ENCODE results near the gene USH2A.

Gene USH2A

DNA sequence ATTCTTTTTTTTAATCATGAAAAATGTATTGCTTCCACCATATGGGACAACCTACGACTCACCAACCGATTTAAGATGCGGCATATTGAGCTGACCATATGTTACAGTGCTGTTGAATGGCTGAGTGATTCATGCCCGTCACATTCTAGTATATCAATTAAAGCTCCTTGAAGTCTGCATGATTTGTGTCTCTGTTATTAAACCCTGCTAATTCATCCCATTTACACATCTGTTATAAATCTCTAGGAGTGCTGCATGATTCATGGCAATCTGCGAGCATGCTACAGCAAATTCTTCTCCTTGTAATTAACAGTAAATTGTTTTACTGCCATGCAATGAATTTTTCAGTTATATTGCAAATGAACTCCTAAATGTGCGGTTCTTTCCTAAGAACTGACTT lies 239.8 kb downstream of the USH2A start:
- TF ChIP-seq, protein P1, sequence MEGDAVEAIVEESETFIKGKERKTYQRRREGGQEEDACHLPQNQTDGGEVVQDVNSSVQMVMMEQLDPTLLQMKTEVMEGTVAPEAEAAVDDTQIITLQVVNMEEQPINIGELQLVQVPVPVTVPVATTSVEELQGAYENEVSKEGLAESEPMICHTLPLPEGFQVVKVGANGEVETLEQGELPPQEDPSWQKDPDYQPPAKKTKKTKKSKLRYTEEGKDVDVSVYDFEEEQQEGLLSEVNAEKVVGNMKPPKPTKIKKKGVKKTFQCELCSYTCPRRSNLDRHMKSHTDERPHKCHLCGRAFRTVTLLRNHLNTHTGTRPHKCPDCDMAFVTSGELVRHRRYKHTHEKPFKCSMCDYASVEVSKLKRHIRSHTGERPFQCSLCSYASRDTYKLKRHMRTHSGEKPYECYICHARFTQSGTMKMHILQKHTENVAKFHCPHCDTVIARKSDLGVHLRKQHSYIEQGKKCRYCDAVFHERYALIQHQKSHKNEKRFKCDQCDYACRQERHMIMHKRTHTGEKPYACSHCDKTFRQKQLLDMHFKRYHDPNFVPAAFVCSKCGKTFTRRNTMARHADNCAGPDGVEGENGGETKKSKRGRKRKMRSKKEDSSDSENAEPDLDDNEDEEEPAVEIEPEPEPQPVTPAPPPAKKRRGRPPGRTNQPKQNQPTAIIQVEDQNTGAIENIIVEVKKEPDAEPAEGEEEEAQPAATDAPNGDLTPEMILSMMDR (IDR thresholded peaks at IDR 0.05; ENCODE audit: low read depth, low read length, missing control alignments), result no peak
- in situ Hi-C loops (cut with HindIII; ENCODE audit: low sequenced_read_pairs), result no loop called here
- no peak for DNase-seq (ENCODE audit: low read depth)
- H3K4me3 ChIP-seq (ENCODE audit: low read depth, low read length), result no peak overlapping the region

DNA sequence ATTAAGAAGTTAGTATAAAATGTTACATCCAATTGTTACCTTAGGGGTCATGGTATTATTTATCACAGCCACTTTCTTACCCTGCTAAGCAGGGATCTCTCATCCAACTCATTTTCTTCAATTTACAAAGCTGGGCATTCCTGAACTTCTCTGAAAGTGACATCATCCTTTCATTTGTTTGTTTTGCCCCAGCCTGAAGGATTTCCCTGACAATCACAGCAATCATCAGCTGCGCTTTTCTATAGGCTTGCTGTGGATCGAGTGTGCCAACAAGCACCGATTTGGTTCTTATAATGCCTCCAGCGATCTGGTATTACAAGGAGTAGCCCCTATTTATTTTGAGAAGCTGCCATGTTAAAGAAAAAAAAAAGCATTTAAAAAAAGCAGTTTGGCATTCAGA lies 240.2 kb downstream of the USH2A start:
- DNase-seq (ENCODE audit: low read depth), result peak; percentile 5
- TF ChIP-seq, protein P1 (IDR thresholded peaks at IDR 0.05; ENCODE audit: low read depth, low read length, missing control alignments), result no peak
- H3K4me3 ChIP-seq (ENCODE audit: low read depth, low read length), result no peak overlapping the region
- in situ Hi-C loops (cut with HindIII; ENCODE audit: low sequenced_read_pairs), result no loop called here

DNA sequence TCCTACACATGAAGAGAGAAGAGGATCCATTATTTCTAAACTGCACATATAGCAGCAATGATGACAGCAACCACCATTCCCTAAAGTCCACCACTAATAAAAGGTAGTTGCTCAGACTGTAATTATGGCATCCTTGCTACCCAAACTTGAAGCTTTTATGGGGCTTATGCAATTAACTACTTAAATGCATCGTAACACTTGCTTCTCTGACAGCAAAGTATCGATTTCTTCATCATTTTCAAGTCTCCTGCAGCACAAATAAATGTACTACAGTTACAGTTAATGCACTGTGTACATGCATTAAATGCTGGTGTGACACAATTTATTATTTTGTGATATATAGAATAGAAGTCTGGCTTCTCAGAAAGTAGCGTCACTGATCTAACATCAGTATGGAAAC lies 241.7 kb downstream of the USH2A start:
- TF ChIP-seq, protein P1 (IDR thresholded peaks at IDR 0.05; ENCODE audit: low read depth, low read length, missing control alignments), result no peak
- no peak overlapping the region for H3K4me3 ChIP-seq (ENCODE audit: low read depth, low read length)
- in situ Hi-C loops (cut with HindIII; ENCODE audit: low sequenced_read_pairs), result no loop called here
- DNase-seq (ENCODE audit: low read depth), result no peak

DNA sequence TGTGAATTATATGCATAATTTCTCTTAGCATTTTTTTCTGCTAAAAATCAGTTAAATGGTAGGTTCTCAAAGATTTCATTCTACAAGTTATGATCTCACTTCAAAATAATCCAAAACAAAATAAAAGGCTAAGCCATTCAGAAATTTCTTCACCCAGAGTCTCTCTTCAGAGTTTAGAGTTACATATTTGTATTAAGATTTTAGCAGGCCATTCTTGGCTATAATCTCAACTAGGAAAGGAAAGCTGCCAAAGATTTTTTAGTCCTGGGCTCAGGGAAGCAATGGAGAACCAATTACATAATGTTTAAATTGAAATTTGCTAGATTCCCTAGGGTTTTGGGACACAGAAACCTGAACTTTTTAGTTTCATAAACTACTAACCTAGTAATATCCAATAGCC lies 245.0 kb downstream of the USH2A start:
- DNase-seq (ENCODE audit: low read depth), result peak; percentile 13
- H3K4me3 ChIP-seq (ENCODE audit: low read depth, low read length), result no peak overlapping the region
- in situ Hi-C loops (cut with HindIII; ENCODE audit: low sequenced_read_pairs), result no loop called here
- TF ChIP-seq, protein P1 (IDR thresholded peaks at IDR 0.05; ENCODE audit: low read depth, low read length, missing control alignments), result no peak

DNA sequence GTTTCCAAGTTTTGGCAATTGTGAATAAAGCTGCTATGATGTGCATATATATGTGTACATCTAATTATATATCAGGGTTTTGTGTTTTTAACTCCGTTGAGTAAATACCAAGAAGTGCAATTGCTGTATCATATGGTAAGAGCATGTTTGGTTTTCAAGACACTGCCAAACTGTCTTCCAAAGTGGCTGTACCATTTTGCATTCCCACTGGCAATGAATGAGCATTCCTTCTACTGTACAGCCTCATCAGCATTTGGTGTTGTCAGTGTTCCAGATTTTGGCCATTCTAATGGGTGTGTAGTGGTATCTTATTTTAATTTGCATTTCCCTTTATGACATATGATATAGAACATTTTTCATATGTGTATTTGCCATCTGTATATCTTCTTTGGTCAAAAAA lies 246.3 kb downstream of the USH2A start:
- TF ChIP-seq, protein P1 (IDR thresholded peaks at IDR 0.05; ENCODE audit: low read depth, low read length, missing control alignments), result no peak
- DNase-seq (ENCODE audit: low read depth), result no peak
- H3K4me3 ChIP-seq (ENCODE audit: low read depth, low read length), result no peak overlapping the region
- in situ Hi-C loops (cut with HindIII; ENCODE audit: low sequenced_read_pairs), result no loop called here

DNA sequence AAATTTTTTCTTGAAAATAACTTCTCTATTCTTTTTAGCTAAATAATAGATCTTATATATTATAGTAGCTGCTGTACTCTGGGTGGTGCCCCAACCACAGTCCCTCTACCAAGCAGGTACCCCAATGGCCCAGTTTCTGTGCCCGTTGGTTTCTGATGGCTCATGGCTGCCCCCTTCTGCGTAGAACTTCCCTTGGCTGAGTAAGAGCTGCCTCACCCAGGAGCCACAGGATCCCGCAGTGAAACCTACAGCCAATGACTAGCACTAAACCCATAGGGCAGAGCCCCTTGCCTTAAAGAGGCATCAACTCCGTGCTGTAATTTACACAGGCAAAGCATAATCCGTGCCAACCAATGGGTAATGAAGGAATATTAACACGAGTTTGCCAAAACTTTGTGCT lies 247.5 kb downstream of the USH2A start:
- in situ Hi-C loops (cut with HindIII; ENCODE audit: low sequenced_read_pairs), result no loop called here
- DNase-seq (ENCODE audit: low read depth), result no peak
- no peak overlapping the region for H3K4me3 ChIP-seq (ENCODE audit: low read depth, low read length)
- TF ChIP-seq, protein P1 (IDR thresholded peaks at IDR 0.05; ENCODE audit: low read depth, low read length, missing control alignments), result no peak
